Measurements from ENCODE around the gene KDM3B. TPM values are rescaled to one million over a fixed set of nuclear protein-coding genes. Genes with fewer than 3 reads are reported as not detected.

KDM3B gene
- total and polyA plus RNA-seq, 5 donors: 22.8 to 56.3 (median 46.7) TPM

DNA sequence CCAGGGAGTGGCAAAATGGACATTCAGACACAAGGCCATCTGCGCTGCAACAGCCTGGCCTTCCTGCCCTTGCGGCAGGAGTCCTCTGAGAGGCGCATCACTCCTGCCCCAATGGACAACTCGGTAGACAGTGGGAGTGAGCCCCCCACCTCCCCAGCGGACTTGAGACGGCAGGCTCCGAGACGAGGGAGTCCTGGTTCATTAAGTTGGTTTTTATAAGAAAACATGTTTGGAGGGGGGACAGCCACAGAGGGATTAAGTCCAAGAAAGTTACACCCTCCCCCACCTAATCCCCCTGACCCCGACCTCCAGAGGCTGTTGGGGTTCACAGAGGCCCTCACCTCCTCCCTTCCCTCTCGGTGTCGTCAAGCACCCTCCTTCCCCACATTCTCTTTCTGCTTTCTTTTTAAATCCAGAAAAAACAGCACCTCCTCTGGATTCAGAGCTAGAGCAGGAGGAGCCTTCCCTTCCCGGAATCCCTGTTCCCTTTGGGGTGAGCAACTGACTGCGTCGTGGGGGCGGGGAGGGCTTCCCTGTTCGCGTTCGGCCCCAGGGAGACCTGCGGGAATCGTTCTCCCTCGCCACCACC lies 111.0 kb downstream of the KDM3B start:
- WGBS: 16% methylated on average over 21 of the region's 21 CpGs
- H3K27me3 ChIP-seq (ENCODE audit: control insufficient read depth, insufficient read depth): no peaks in the 10 kb centered on the region

DNA sequence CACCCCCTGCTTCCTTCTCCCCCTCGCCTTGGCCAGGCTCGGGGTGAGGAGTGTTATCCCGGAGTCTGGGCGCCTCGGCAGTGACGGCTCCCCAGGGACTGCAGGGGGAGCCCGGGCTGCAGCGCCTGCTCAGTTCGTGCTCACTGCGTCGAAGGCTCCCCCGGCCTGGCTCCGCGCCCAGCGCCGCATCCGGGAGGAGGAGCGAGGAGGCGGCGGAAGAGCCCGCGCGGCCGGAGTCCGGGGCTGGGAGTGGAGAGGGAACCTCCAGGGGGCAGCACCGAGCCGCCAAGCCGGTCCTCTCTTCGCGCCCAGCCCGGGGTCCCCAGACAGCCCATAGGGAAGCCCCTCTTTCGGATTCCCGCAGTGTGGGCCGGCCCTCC lies 111.5 kb downstream of the KDM3B start:
- ATAC-seq (peak; percentile 81 to 88), DNase-seq (peak; percentile 97 to 99 (median 99))
- Histone ChIP-seq H3K4me3 (ENCODE audit: low read length) (peak overlapping the region; percentile 85), H3K27me3 (ENCODE audit: control insufficient read depth, insufficient read depth) (no peaks in the 10 kb centered on the region), H3K27ac (ENCODE audit: low read length) (peak overlapping the region; percentile 97), H3K4me1 (ENCODE audit: control insufficient read depth, insufficient read depth, low read length) (peaks cover 2% of the 10 kb centered on the region), H3K9me3 (ENCODE audit: control insufficient read depth, low read length) (no peaks in the 10 kb centered on the region)
- intact Hi-C loops (cut with DNase I): loop anchor here in 1 of 4 donors (10.0 kb wide), 1 partner anchor 81 kb away; the partner anchor contains the start of gene ETF1
- whole genome bisulfite sequencing: 0% methylated on average over 34 of the region's 34 CpGs

More for the DNA sequence above, 111.0 kb downstream of the KDM3B start:
- ATAC-seq (no peak), DNase-seq (peak in 1 of 3 donors; percentile 77)
- H3K4me3 ChIP-seq (ENCODE audit: low read length): peak overlapping the region; percentile 85
- intact Hi-C loops (cut with DNase I): loop anchor here in 1 of 4 donors (10.0 kb wide), 1 partner anchor 81 kb away; the partner anchor contains the start of gene ETF1
- H3K27ac ChIP-seq (ENCODE audit: low read length): peak overlapping the region; percentile 76
- H3K4me1 ChIP-seq (ENCODE audit: control insufficient read depth, insufficient read depth, low read length): peaks cover 5% of the 10 kb centered on the region
- no peaks in the 10 kb centered on the region for H3K9me3 ChIP-seq (ENCODE audit: control insufficient read depth, low read length)

DNA sequence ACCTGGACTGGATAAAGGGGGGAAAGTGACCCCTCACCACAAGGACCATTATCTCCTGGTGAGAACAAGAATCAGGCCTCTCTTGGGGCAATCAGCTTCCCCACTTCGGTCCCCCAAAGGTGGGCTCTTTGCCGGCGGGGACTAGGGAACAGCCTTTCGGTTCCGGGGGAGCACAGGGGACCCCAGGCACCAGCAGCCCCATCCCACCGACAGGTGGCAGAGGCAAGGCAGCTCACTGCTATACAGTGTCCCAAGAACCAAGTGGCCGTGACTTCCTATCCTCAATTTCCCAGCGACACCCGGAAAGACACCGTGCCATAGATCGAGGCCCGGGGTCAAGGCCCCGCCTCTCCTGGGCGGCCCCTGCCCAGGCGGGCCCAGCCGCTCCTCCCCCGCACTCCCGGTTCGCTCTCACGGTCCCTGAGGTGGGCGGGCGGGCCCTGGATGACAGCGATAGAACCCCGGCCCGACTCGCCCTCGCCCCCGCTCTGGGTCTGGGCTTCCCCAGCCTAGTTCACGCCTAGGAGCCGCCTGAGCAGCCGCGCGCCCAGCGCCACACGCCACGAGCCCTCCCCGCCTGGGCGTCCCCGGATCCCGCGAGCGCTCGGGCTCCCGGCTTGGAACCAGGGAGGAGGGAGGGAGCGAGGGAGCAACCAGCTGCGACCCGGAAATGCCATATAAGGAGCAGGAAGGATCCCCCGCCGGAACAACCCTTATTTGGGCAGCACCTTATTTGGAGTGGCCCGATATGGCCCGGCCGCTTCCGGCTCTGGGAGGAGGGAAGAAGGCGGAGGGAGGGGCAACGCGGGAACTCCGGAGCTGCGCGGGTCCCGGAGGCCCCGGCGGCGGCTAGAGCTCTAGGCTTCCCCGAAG lies 112.1 kb downstream of the KDM3B start:
- WGBS: under 1% methylated on average over 64 of the region's 64 CpGs

DNA sequence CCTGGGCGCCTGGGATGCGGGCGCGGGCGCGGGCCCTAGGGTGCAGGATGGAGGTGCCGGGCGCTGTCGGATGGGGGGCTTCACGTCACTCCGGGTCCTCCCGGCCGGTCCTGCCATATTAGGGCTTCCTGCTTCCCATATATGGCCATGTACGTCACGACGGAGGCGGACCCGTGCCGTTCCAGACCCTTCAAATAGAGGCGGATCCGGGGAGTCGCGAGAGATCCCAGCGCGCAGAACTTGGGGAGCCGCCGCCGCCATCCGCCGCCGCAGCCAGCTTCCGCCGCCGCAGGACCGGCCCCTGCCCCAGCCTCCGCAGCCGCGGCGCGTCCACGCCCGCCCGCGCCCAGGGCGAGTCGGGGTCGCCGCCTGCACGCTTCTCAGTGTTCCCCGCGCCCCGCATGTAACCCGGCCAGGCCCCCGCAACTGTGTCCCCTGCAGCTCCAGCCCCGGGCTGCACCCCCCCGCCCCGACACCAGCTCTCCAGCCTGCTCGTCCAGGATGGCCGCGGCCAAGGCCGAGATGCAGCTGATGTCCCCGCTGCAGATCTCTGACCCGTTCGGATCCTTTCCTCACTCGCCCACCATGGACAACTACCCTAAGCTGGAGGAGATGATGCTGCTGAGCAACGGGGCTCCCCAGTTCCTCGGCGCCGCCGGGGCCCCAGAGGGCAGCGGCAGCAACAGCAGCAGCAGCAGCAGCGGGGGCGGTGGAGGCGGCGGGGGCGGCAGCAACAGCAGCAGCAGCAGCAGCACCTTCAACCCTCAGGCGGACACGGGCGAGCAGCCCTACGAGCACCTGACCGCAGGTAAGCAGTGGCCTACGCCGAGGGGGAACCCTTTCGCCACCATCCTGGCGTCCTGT lies 113.0 kb downstream of the KDM3B start, which contains the start of gene EGR1:
EGR1 (plus strand) TSS at position 219 of the 864 bp plus-strand sequence; CDS start at position 502, 283 bp downstream.
- intact Hi-C loops (cut with DNase I): loop anchor here in 2 of 4 donors (5.0 to 10.0 kb wide), 2 partner anchors 37 to 79 kb away; partner anchors contain the start of gene ETF1 (in 1 of the 2)
- peak; percentile 73 to 80 for ATAC-seq
- under 1% methylated on average over 85 of the region's 85 CpGs for WGBS

More for the DNA sequence above, 112.1 kb downstream of the KDM3B start:
- Histone ChIP-seq H3K9me3 (ENCODE audit: control insufficient read depth, low read length) (no peaks in the 10 kb centered on the region), H3K4me3 (ENCODE audit: low read length) (peak overlapping the region; percentile 85), H3K4me1 (ENCODE audit: control insufficient read depth, insufficient read depth, low read length) (peaks cover 2% of the 10 kb centered on the region), H3K27me3 (ENCODE audit: control insufficient read depth, insufficient read depth) (no peaks in the 10 kb centered on the region), H3K27ac (ENCODE audit: low read length) (peak overlapping the region; percentile 97)
- DNase-seq (peak; percentile 96 to 98 (median 97)), ATAC-seq (peak; percentile 89 to 92)
- intact Hi-C loops (cut with DNase I): loop anchor here in 2 of 4 donors (5.0 to 10.0 kb wide), 2 partner anchors 38 to 80 kb away; partner anchors contain the start of gene ETF1 (in 1 of the 2)

DNA sequence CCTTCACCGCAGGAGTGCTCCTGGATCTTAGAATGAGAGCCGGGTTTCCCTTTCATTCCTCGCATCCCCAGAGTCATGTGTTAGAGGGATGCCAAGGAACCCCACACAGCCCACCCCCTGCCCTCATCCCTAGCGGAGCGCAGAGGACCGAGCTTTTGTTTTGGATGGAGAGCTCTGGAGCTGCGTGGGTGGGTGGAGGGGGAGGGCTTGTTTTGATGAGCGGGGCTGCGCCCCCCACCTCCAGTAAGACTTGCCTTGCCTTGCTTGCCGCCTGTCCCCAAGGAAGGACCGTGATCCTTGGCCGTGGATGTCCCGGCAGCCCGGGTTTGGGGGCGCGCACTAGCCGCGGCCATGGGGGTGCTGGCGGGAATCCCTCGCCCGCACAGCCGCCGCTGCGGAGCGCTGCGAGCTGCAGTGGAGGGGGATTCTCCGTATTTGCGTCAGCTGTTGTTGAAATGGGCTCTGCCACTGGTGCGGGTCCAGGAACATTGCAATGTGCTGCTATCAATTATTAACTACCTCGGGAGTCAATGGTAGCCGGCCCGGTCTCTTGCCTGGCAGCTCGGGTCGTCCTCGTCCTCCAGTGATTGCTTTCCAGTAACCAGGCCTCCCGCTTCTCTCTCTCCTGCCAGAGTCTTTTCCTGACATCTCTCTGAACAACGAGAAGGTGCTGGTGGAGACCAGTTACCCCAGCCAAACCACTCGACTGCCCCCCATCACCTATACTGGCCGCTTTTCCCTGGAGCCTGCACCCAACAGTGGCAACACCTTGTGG lies 113.8 kb downstream of the KDM3B start:
- WGBS: 13% methylated on average over 39 of the region's 39 CpGs

More for the DNA sequence above, 113.0 kb downstream of the KDM3B start, which contains the start of gene EGR1:
- H3K4me1 ChIP-seq (ENCODE audit: control insufficient read depth, insufficient read depth, low read length): peaks cover 2% of the 10 kb centered on the region
- peak; percentile 95 to 98 (median 97) for DNase-seq
- H3K27ac ChIP-seq (ENCODE audit: low read length): peak within 1 kb of the TSS; percentile 97
- H3K27me3 ChIP-seq (ENCODE audit: control insufficient read depth, insufficient read depth): no peaks in the 10 kb centered on the region
- H3K4me3 ChIP-seq (ENCODE audit: low read length): peak within 1 kb of the TSS; percentile 85
- H3K9me3 ChIP-seq (ENCODE audit: control insufficient read depth, low read length): no peaks in the 10 kb centered on the region

DNA sequence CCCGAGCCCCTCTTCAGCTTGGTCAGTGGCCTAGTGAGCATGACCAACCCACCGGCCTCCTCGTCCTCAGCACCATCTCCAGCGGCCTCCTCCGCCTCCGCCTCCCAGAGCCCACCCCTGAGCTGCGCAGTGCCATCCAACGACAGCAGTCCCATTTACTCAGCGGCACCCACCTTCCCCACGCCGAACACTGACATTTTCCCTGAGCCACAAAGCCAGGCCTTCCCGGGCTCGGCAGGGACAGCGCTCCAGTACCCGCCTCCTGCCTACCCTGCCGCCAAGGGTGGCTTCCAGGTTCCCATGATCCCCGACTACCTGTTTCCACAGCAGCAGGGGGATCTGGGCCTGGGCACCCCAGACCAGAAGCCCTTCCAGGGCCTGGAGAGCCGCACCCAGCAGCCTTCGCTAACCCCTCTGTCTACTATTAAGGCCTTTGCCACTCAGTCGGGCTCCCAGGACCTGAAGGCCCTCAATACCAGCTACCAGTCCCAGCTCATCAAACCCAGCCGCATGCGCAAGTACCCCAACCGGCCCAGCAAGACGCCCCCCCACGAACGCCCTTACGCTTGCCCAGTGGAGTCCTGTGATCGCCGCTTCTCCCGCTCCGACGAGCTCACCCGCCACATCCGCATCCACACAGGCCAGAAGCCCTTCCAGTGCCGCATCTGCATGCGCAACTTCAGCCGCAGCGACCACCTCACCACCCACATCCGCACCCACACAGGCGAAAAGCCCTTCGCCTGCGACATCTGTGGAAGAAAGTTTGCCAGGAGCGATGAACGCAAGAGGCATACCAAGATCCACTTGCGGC lies 114.6 kb downstream of the KDM3B start:
- Histone ChIP-seq H3K4me3 (ENCODE audit: low read length) (no peak overlapping the region), H3K27ac (ENCODE audit: low read length) (no peak overlapping the region), H3K27me3 (ENCODE audit: control insufficient read depth, insufficient read depth) (no peaks in the 10 kb centered on the region), H3K9me3 (ENCODE audit: control insufficient read depth, low read length) (no peaks in the 10 kb centered on the region), H3K4me1 (ENCODE audit: control insufficient read depth, insufficient read depth, low read length) (peaks cover 2% of the 10 kb centered on the region)
- intact Hi-C loops (cut with DNase I): loop anchor here in 2 of 4 donors (5.0 to 10.0 kb wide), 2 partner anchors 35 to 78 kb away; partner anchors contain the start of gene ETF1 (in 1 of the 2)
- ATAC-seq (no peak), DNase-seq (peak in 1 of 3 donors; percentile 72)
- WGBS: 83% methylated on average over 45 of the region's 45 CpGs

More for the DNA sequence above, 113.8 kb downstream of the KDM3B start:
- intact Hi-C loops (cut with DNase I): loop anchor here in 2 of 4 donors (5.0 to 10.0 kb wide), 2 partner anchors 36 to 78 kb away; partner anchors contain the start of gene ETF1 (in 1 of the 2)
- Histone ChIP-seq H3K9me3 (ENCODE audit: control insufficient read depth, low read length) (no peaks in the 10 kb centered on the region), H3K4me1 (ENCODE audit: control insufficient read depth, insufficient read depth, low read length) (peaks cover 2% of the 10 kb centered on the region), H3K4me3 (ENCODE audit: low read length) (peak overlapping the region; percentile 85), H3K27ac (ENCODE audit: low read length) (no peak overlapping the region), H3K27me3 (ENCODE audit: control insufficient read depth, insufficient read depth) (no peaks in the 10 kb centered on the region)
- ATAC-seq (no peak), DNase-seq (peak in 2 of 3 donors; percentile 66 to 68)

DNA sequence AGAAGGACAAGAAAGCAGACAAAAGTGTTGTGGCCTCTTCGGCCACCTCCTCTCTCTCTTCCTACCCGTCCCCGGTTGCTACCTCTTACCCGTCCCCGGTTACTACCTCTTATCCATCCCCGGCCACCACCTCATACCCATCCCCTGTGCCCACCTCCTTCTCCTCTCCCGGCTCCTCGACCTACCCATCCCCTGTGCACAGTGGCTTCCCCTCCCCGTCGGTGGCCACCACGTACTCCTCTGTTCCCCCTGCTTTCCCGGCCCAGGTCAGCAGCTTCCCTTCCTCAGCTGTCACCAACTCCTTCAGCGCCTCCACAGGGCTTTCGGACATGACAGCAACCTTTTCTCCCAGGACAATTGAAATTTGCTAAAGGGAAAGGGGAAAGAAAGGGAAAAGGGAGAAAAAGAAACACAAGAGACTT lies 115.2 kb downstream of the KDM3B start:
- Histone ChIP-seq H3K4me1 (ENCODE audit: control insufficient read depth, insufficient read depth, low read length) (peaks cover 2% of the 10 kb centered on the region), H3K27ac (ENCODE audit: low read length) (no peak overlapping the region), H3K4me3 (ENCODE audit: low read length) (no peak overlapping the region), H3K27me3 (ENCODE audit: control insufficient read depth, insufficient read depth) (no peaks in the 10 kb centered on the region), H3K9me3 (ENCODE audit: control insufficient read depth, low read length) (no peaks in the 10 kb centered on the region)
- intact Hi-C loops (cut with DNase I): loop anchor here in 2 of 4 donors (5.0 to 10.0 kb wide), 2 partner anchors 35 to 77 kb away; partner anchors contain the start of gene ETF1 (in 1 of the 2)
- WGBS: 76% methylated on average over 14 of the region's 14 CpGs
- ATAC-seq (no peak), DNase-seq (no peak)

DNA sequence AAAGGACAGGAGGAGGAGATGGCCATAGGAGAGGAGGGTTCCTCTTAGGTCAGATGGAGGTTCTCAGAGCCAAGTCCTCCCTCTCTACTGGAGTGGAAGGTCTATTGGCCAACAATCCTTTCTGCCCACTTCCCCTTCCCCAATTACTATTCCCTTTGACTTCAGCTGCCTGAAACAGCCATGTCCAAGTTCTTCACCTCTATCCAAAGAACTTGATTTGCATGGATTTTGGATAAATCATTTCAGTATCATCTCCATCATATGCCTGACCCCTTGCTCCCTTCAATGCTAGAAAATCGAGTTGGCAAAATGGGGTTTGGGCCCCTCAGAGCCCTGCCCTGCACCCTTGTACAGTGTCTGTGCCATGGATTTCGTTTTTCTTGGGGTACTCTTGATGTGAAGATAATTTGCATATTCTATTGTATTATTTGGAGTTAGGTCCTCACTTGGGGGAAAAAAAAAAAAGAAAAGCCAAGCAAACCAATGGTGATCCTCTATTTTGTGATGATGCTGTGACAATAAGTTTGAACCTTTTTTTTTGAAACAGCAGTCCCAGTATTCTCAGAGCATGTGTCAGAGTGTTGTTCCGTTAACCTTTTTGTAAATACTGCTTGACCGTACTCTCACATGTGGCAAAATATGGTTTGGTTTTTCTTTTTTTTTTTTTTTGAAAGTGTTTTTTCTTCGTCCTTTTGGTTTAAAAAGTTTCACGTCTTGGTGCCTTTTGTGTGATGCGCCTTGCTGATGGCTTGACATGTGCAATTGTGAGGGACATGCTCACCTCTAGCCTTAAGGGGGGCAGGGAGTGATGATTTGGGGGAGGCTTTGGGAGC lies 115.9 kb downstream of the KDM3B start:
- intact Hi-C loops (cut with DNase I): loop anchor here in 2 of 4 donors (5.0 to 10.0 kb wide), 2 partner anchors 34 to 76 kb away; partner anchors contain the start of gene ETF1 (in 1 of the 2)
- no peak overlapping the region for H3K27ac ChIP-seq (ENCODE audit: low read length)
- ATAC-seq: no peak

More for the DNA sequence above, 115.9 kb downstream of the KDM3B start:
- 87% methylated on average over 7 of the region's 7 CpGs for WGBS
- Histone ChIP-seq H3K4me1 (ENCODE audit: control insufficient read depth, insufficient read depth, low read length) (peaks cover under 1% of the 10 kb centered on the region), H3K4me3 (ENCODE audit: low read length) (no peak overlapping the region), H3K9me3 (ENCODE audit: control insufficient read depth, low read length) (no peaks in the 10 kb centered on the region), H3K27me3 (ENCODE audit: control insufficient read depth, insufficient read depth) (no peaks in the 10 kb centered on the region)
- no peak for DNase-seq
